Stimulated activated CD4-positive, alpha-beta T cell treated with anti-CD3 and anti-CD28 coated beads, TNF-alpha, amount 100 ng/mL, for 4 hours (primary cell): Measurements from ENCODE around the gene STAMBP.
"Not testable (repeated sequence)": the region's sequence is repeated elsewhere in the genome, so short reads cannot be mapped to it uniquely, and the experiment has no call there.

ENCODE experiments used
- DNase-seq, 3 experiments: peaks; one replicate each; pipeline ENCODE4 v3.0.0-alpha.2; 2020; ENCODE audit warnings: low read depth in 3 of 3

STAMBP gene

GRCh38 chr2:73837847-73838585 is 9.3 kb downstream of the STAMBP start:
- DNase-seq: no peak

GRCh38 chr2:73838889-73839534 is 10.3 kb downstream of the STAMBP start:
- DNase-seq: no peak

- no peak for DNase-seq
Measured at GRCh38 chr2:73839653-73840411, 11.1 kb downstream of the STAMBP start.

- no peak for DNase-seq
Measured at GRCh38 chr2:73841912-73842738, 13.4 kb downstream of the STAMBP start.

- DNase-seq: no peak
Measured at GRCh38 chr2:73842739-73843019, 13.9 kb downstream of the STAMBP start.

GRCh38 chr2:73844087-73844486 is 15.3 kb downstream of the STAMBP start:
- DNase-seq: no peak

- DNase-seq: no peak
Measured at GRCh38 chr2:73850009-73850408, 21.2 kb downstream of the STAMBP start.

GRCh38 chr2:73851274-73851673 is 22.5 kb downstream of the STAMBP start:
- DNase-seq: no peak

GRCh38 chr2:73852020-73852419 is 23.3 kb downstream of the STAMBP start:
- no peak for DNase-seq

GRCh38 chr2:73855526-73855925 is 26.8 kb downstream of the STAMBP start:
- no peak for DNase-seq

GRCh38 chr2:73856214-73856613 is 27.5 kb downstream of the STAMBP start:
- DNase-seq: no peak

GRCh38 chr2:73859721-73860586 is 31.2 kb downstream of the STAMBP start:
- peak in 1 of 3 experiments; percentile 3 for DNase-seq

GRCh38 chr2:73862987-73863386 is 34.2 kb downstream of the STAMBP start:
- DNase-seq: no peak

GRCh38 chr2:73868204-73868978 is 39.6 kb downstream of the STAMBP start:
- DNase-seq: no peak

GRCh38 chr2:73870084-73870483 is 41.3 kb downstream of the STAMBP start:
- DNase-seq: no peak

- DNase-seq: no peak
Measured at GRCh38 chr2:73877071-73877802, 48.5 kb downstream of the STAMBP start.

- DNase-seq: not testable (repeated sequence)
Measured at GRCh38 chr2:73877984-73878383, 49.2 kb downstream of the STAMBP start.

- DNase-seq: no peak
Measured at GRCh38 chr2:73885406-73885805, 56.6 kb downstream of the STAMBP start.

- DNase-seq: peak in 1 of 3 experiments; percentile 13
Measured at GRCh38 chr2:73886357-73886756, 57.6 kb downstream of the STAMBP start.
